LNCaP clone FGC (cell line): Measurements from ENCODE around the gene HSPA8.

Experiments used
- DNase-seq: peaks from one replicate; pipeline ENCODE4 v3.0.0-alpha.2; 2011; ENCODE audit warnings: low read depth
- H3K4me3 ChIP-seq: 2 replicates; pipeline ENCODE4 v1.5.1; 2011; ENCODE audit warnings: mild to moderate bottlenecking, low read depth, low read length, control low read depth
- CTCF ChIP-seq: IDR thresholded peaks from 2 replicates; pipeline ENCODE4 v1.5.1; 2012; ENCODE audit warnings: mild to moderate bottlenecking; ENCODE audit not compliant: control insufficient read depth, insufficient read depth; ENCODE audit errors: extremely low read depth

Gene HSPA8

GRCh38 chr11:123085497-123085896, 23.6 kb upstream of the HSPA8 start:
- DNase-seq = no peak
- no peak for TF ChIP-seq CTCF
- H3K4me3 ChIP-seq = no peak overlapping the region

GRCh38 chr11:123084454-123084853, 22.5 kb upstream of the HSPA8 start:
- no peak for DNase-seq
- TF ChIP-seq CTCF = no peak
- no peak overlapping the region for H3K4me3 ChIP-seq

- H3K4me3 ChIP-seq = no peak overlapping the region
These were observed 21.7 kb upstream of the HSPA8 start for GRCh38 chr11:123083623-123084029.

GRCh38 chr11:123082977-123083376, 21.0 kb upstream of the HSPA8 start:
- peak; percentile 88 for DNase-seq
- TF ChIP-seq CTCF = no peak
- H3K4me3 ChIP-seq = no peak overlapping the region

More at GRCh38 chr11:123083623-123084029, 21.7 kb upstream of the HSPA8 start:
- no peak for TF ChIP-seq CTCF
- peak; percentile 93 for DNase-seq

- H3K4me3 ChIP-seq = no peak overlapping the region
- no peak for DNase-seq
- TF ChIP-seq CTCF = no peak
These were observed 18.1 kb upstream of the HSPA8 start for GRCh38 chr11:123080015-123080414.

GRCh38 chr11:123076484-123076883, 14.5 kb upstream of the HSPA8 start:
- TF ChIP-seq CTCF = no peak
- DNase-seq = no peak
- H3K4me3 ChIP-seq = no peak overlapping the region

- no peak overlapping the region for H3K4me3 ChIP-seq
- DNase-seq = no peak
- no peak for TF ChIP-seq CTCF
These were observed 11.6 kb upstream of the HSPA8 start for GRCh38 chr11:123073343-123074057.
